ENCODE data around the gene ATG14. TPM values are rescaled to one million over a fixed set of nuclear protein-coding genes. Genes with fewer than 3 reads are reported as not detected.

The ATG14 gene
- total and polyA plus RNA-seq, 8 donors: 3.0 to 8.1 (median 4.7) TPM

DNA sequence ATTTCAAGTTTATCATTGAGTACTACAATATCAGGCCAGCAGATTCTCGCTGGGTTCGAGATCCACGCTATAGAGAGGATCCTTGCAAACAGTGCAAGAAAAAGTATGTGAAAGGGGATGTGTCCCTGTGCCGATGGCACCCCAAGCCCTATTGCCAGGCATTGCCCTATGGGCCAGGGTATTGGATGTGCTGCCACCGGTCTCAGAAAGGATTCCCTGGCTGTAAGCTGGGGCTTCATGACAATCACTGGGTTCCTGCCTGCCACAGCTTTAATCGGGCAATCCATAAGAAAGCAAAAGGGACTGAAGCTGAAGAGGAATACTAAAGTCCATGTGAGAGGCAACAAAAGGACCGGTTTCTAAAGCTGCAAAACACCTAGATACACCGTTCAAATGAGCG, 59.4 kb downstream of the ATG14 start:
- 92 to 94% methylated on average over 9 of the region's 9 CpGs for WGBS, 2 donors
- DNase-seq (no peak), ATAC-seq (no peak), FAIRE-seq (no peak)
- Histone ChIP-seq H3K4me3 (no peak overlapping the region), H3K36me3 (no peaks in the 10 kb centered on the region), H3K27ac (no peak overlapping the region), H3K4me1 (peaks cover 0 to 6% (median 0%) of the 10 kb centered on the region in 3 donors), H3K27me3 (no peaks in the 10 kb centered on the region), H3K9me3 (no peaks in the 10 kb centered on the region)
- intact Hi-C loops (cut with DNase I): loop anchor here in 2 of 3 donors (5.0 to 10.0 kb wide), 2 partner anchors 80 to 107 kb away; partner anchors contain the start of gene FBXO34 (in 1 of the 2)
- TF ChIP-seq, protein P1, sequence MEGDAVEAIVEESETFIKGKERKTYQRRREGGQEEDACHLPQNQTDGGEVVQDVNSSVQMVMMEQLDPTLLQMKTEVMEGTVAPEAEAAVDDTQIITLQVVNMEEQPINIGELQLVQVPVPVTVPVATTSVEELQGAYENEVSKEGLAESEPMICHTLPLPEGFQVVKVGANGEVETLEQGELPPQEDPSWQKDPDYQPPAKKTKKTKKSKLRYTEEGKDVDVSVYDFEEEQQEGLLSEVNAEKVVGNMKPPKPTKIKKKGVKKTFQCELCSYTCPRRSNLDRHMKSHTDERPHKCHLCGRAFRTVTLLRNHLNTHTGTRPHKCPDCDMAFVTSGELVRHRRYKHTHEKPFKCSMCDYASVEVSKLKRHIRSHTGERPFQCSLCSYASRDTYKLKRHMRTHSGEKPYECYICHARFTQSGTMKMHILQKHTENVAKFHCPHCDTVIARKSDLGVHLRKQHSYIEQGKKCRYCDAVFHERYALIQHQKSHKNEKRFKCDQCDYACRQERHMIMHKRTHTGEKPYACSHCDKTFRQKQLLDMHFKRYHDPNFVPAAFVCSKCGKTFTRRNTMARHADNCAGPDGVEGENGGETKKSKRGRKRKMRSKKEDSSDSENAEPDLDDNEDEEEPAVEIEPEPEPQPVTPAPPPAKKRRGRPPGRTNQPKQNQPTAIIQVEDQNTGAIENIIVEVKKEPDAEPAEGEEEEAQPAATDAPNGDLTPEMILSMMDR (IDR thresholded peaks at IDR 0.05): no peak

DNA sequence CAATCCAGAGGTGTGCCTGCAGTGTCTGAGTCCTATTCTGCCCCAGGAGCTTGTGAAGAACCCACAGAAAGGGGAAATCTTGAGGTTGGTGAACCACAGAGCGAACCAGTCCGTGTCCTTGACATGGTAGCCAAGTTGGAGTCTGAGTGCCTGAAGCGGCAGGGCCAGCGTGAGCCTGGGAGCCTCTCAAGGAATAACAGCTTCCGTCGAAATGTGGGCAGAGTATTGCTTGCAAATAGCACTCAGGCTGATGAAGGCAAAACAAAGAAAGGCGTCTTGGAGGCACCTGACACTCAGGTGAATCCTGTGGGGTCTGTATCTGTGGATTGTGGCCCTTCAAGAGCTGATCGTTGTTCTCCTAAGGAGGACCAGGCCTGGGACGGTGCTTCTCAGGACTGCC, 60.5 kb downstream of the ATG14 start:
- Histone ChIP-seq H3K36me3 (no peaks in the 10 kb centered on the region), H3K27me3 (no peaks in the 10 kb centered on the region), H3K4me3 (no peak overlapping the region), H3K27ac (no peak overlapping the region), H3K9me3 (no peaks in the 10 kb centered on the region), H3K4me1 (peaks cover 0 to 11% (median 4%) of the 10 kb centered on the region in 3 donors)
- intact Hi-C loops (cut with DNase I): loop anchor here in 2 of 3 donors (5.0 to 10.0 kb wide), 2 partner anchors 79 to 106 kb away; partner anchors contain the start of gene FBXO34 (in 1 of the 2)
- no peak for FAIRE-seq
- ATAC-seq: no peak
- TF ChIP-seq, protein P1 (IDR thresholded peaks at IDR 0.05): no peak
- 92 to 95% methylated on average over 9 of the region's 9 CpGs for WGBS, 2 donors
- DNase-seq: no peak

DNA sequence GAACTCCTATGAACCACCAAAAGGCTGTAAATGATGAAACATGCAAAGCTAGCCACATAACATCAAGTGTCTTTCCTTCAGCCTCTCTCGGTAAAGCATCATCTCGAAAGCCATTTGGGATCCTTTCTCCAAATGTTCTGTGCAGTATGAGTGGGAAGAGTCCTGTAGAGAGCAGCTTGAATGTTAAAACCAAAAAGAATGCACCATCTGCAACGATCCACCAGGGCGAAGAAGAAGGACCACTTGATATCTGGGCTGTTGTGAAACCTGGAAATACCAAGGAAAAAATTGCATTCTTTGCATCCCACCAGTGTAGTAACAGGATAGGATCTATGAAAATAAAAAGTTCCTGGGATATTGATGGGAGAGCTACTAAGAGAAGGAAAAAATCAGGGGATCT, 61.2 kb downstream of the ATG14 start:
- FAIRE-seq: no peak
- no peak overlapping the region for H3K27ac ChIP-seq
- WGBS, 2 donors: 88 to 96% methylated on average over 4 of the region's 4 CpGs

DNA sequence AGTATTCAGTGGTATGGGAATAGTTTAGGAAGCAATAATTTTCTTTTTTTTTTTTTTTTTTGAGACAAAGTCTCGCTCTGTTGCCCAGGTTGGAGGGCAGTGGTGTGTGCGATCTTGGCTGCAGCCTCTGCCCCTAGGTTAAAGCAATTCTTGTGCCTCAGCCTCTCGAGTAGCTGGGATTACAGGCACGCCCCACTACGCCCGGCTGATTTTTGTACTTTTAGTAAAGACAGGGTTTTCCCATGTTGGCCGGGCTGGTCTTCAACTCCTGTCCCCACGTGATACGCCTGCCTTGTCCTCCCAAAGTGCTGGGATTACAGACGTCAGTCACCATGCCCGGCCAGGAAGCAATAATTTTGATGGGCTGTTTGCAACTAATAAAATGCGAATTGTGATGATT, 62.1 kb downstream of the ATG14 start:
- Histone ChIP-seq H3K36me3 (no peaks in the 10 kb centered on the region), H3K9me3 (no peaks in the 10 kb centered on the region), H3K4me3 (no peak overlapping the region), H3K27ac (no peak overlapping the region), H3K4me1 (peaks cover 0 to 15% (median 7%) of the 10 kb centered on the region in 3 donors), H3K27me3 (no peaks in the 10 kb centered on the region)
- FAIRE-seq: no peak
- 75 to 79% methylated on average over 12 of the region's 12 CpGs for WGBS, 2 donors
- TF ChIP-seq, protein P1 (IDR thresholded peaks at IDR 0.05): no peak
- intact Hi-C loops (cut with DNase I): no loop called here
- ATAC-seq: no peak
- no peak for DNase-seq

More for the DNA sequence above, 61.2 kb downstream of the ATG14 start:
- TF ChIP-seq, protein P1 (IDR thresholded peaks at IDR 0.05): no peak
- Histone ChIP-seq H3K36me3 (no peaks in the 10 kb centered on the region), H3K4me3 (no peak overlapping the region), H3K9me3 (no peaks in the 10 kb centered on the region), H3K4me1 (peaks cover 0 to 15% (median 7%) of the 10 kb centered on the region in 3 donors), H3K27me3 (no peaks in the 10 kb centered on the region)
- DNase-seq: no peak
- intact Hi-C loops (cut with DNase I): loop anchor here in 2 of 3 donors (5.0 to 10.0 kb wide), 2 partner anchors 78 to 106 kb away; partner anchors contain the start of gene FBXO34 (in 1 of the 2)
- no peak for ATAC-seq

DNA sequence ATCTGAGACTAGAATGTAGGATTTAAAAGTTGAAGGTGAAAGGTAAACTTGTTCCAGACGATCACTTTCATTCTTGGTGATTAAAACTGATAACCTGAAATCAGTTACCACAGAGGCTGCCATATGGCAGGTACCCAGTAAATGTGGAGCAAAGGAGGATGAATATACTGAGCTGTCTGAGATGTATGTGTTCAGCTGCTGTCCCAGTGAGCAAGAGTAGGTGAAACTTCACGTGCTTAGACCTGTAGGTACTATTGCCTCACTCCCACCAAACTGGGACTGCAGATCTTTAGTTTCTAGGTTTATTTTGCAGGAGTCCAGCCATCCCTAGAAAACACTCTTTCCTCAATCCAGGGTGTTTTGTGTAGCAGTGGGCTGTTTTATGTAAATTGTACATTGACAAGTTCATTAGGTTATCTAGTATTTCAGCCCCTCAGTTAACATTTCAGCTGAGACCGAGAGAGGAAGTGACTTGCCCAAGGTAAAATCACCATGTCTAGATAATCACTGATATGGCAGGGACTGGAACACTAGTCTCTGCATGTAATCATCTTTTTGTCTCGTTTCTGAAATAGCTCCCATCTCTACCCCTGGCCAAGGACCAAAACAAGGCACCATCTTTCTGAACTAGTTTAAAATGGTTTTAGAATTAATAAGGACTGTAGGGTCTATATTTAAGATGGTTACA, 62.7 kb downstream of the ATG14 start:
- DNase-seq (no peak), FAIRE-seq (no peak), ATAC-seq (no peak)
- Histone ChIP-seq H3K4me3 (no peak overlapping the region), H3K36me3 (no peaks in the 10 kb centered on the region), H3K4me1 (peaks cover 0 to 15% (median 7%) of the 10 kb centered on the region in 3 donors), H3K27me3 (no peaks in the 10 kb centered on the region), H3K9me3 (no peaks in the 10 kb centered on the region), H3K27ac (no peak overlapping the region)
- TF ChIP-seq, protein P1 (IDR thresholded peaks at IDR 0.05): no peak
- intact Hi-C loops (cut with DNase I): no loop called here
- 35 to 45% methylated on average over 4 of the region's 4 CpGs for WGBS, 2 donors

All from pancreas (tissue), 10 donors.